CD4-positive, alpha-beta T cell (primary cell): ENCODE results near the gene SCAPER. TPM values are rescaled to one million over a fixed set of nuclear protein-coding genes. Genes with fewer than 3 reads are reported as not detected.

ENCODE experiments used
- ATAC-seq: fragments of 200-7000 bp; cut with Tn5 transposase; one replicate; pipeline ENCODE4 v1.10.0; 2022; ENCODE audit warnings: mild to moderate bottlenecking; ENCODE audit not compliant: poor library complexity
- CTCF ChIA-PET: fragments of 350-600 bp; sonication (Branson Sonifier 250); formaldehyde crosslinking; loops from one replicate; lab custom pipeline; 2021; ENCODE audit warnings: antibody characterized with exemption, inconsistent platforms; lab: Charles Lee
- POLR2A ChIA-PET: fragments of 350-600 bp; sonication (Branson Sonifier 250); formaldehyde crosslinking; loops from one replicate; lab custom pipeline; 2021; ENCODE audit warnings: antibody characterized with exemption, inconsistent platforms; lab: Charles Lee
- DNase-seq, 14 experiments: peaks; one replicate each; pipeline ENCODE4 v3.0.0-alpha.2; 2013 to 2020; ENCODE audit warnings: mixed read lengths in 2 of 14
- H3K27ac ChIP-seq, 2 donors: one replicate each; pipeline versions ENCODE4 v1.5.1 to v1.7.0; 2013; ENCODE audit warnings: low read length in 2 of 2, low read depth in 1 of 2, mild to moderate bottlenecking in 1 of 2
- H3K27me3 ChIP-seq, 2 experiments: 1 replicate in 1 of 2; 2 replicates in 1 of 2; pipeline versions ENCODE4 v1.6.1 to v1.7.0; 2013; ENCODE audit warnings: low read length in 2 of 2, control low read depth in 1 of 2, mild to moderate bottlenecking in 1 of 2, moderate library complexity in 1 of 2; ENCODE audit not compliant: insufficient read depth in 2 of 2, control insufficient read depth in 1 of 2
- H3K36me3 ChIP-seq: one replicate; pipeline ENCODE4 v1.6.1; 2013; ENCODE audit warnings: low read length, control low read depth; ENCODE audit not compliant: insufficient read depth
- H3K4me1 ChIP-seq: one replicate; pipeline ENCODE4 v1.6.1; 2013; ENCODE audit warnings: low read length, control low read depth; ENCODE audit not compliant: insufficient read depth
- H3K4me3 ChIP-seq: one replicate; pipeline ENCODE4 v1.5.1; 2013; ENCODE audit warnings: mild to moderate bottlenecking, low read length, moderate library complexity
- H3K9me3 ChIP-seq, 2 experiments: 1 replicate in 1 of 2; 2 replicates in 1 of 2; pipeline versions ENCODE4 v1.6.1 to v1.7.0; 2013; ENCODE audit warnings: low read length in 2 of 2, mild to moderate bottlenecking in 2 of 2, control low read depth in 1 of 2, moderate library complexity in 1 of 2; ENCODE audit not compliant: control insufficient read depth in 1 of 2, insufficient read depth in 1 of 2
- H3K27ac Mint-ChIP-seq: one replicate; pipeline ENCODE4 v1.8.0; 2020; ENCODE audit warnings: mixed read lengths
- H3K27me3 Mint-ChIP-seq: one replicate; pipeline ENCODE4 v1.8.0; 2021; ENCODE audit warnings: mixed read lengths
- H3K36me3 Mint-ChIP-seq: one replicate; pipeline ENCODE4 v1.8.0; 2021; ENCODE audit warnings: low read depth, mixed read lengths
- H3K4me1 Mint-ChIP-seq: one replicate; pipeline ENCODE4 v1.8.0; 2021; ENCODE audit warnings: low read depth, mixed read lengths
- H3K4me3 Mint-ChIP-seq: one replicate; pipeline ENCODE4 v1.8.0; 2020; ENCODE audit warnings: mild to moderate bottlenecking, mixed read lengths
- H3K9me3 Mint-ChIP-seq: one replicate; pipeline ENCODE4 v1.8.0; 2020; ENCODE audit warnings: mixed read lengths
- intact Hi-C, 2 experiments: fragments of 100-400 bp; cut with DNase I in 1 of 2; cut with micrococcal nuclease in 1 of 2; formaldehyde crosslinking; loops; one replicate each; pipeline versions ENCODE4 v1.15.1 to v1.9.0; 2023 to 2025; cut with DNase I, micrococcal nuclease
- total RNA-seq, 174 experiments: library from RNA in 2 of 174; stranded (reverse) in 2 of 174; gene quantifications; one replicate each; pipeline ENCODE4 v1.2.3 and lab custom pipeline; 2021 to 2026
- TF ChIP-seq, protein P1 (sequence below): fragments of 200-600 bp; IDR thresholded peaks from one replicate; pipeline ENCODE4 v1.8.0; 2022; ENCODE audit warnings: antibody characterized with exemption, mild to moderate bottlenecking

Gene SCAPER
- total RNA-seq, 2 experiments from 2014 or later = 40.3 to 41.2 TPM

DNA sequence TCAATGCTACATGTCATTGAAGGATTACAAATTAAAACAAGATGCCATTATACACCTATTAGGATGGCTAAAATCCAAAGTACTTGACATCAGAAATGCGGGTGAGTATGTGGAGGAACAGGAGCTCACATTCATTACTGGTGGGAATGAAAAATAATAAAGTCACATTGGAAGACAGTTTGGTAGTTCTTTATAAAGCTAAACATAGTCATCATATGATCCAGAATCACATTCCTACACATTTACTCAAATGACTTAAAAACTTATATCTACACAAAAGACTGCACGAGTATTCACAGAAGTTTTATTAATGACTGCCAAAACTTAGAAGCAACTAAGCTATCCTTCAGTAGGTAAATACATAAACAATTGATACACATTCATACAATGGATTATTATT, 421.4 kb downstream of the SCAPER start:
- H3K27ac Mint-ChIP-seq = no peak overlapping the region
- ChIA-PET POLR2A (no interaction called here), CTCF (interaction anchor here (0.9 kb wide), 1 partner anchor 25 kb away, joined by 3 read pairs; no protein-coding TSS in a partner anchor)
- H3K4me1 Mint-ChIP-seq = no peaks in the 10 kb centered on the region
- Histone ChIP-seq H3K27me3 (no peaks in the 10 kb centered on the region), H3K36me3 (no peaks in the 10 kb centered on the region), H3K9me3 (no peaks in the 10 kb centered on the region), H3K4me3 (no peak overlapping the region), H3K4me1 (no peaks in the 10 kb centered on the region), H3K27ac (no peak overlapping the region)
- peaks cover 5% of the 10 kb centered on the region for H3K36me3 Mint-ChIP-seq
- intact Hi-C loops = no loop called here
- H3K27me3 Mint-ChIP-seq = no peaks in the 10 kb centered on the region
- ATAC-seq (no peak), DNase-seq (no peak)
- H3K4me3 Mint-ChIP-seq = no peak overlapping the region
- TF ChIP-seq, protein P1, sequence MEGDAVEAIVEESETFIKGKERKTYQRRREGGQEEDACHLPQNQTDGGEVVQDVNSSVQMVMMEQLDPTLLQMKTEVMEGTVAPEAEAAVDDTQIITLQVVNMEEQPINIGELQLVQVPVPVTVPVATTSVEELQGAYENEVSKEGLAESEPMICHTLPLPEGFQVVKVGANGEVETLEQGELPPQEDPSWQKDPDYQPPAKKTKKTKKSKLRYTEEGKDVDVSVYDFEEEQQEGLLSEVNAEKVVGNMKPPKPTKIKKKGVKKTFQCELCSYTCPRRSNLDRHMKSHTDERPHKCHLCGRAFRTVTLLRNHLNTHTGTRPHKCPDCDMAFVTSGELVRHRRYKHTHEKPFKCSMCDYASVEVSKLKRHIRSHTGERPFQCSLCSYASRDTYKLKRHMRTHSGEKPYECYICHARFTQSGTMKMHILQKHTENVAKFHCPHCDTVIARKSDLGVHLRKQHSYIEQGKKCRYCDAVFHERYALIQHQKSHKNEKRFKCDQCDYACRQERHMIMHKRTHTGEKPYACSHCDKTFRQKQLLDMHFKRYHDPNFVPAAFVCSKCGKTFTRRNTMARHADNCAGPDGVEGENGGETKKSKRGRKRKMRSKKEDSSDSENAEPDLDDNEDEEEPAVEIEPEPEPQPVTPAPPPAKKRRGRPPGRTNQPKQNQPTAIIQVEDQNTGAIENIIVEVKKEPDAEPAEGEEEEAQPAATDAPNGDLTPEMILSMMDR = no peak
- no peaks in the 10 kb centered on the region for H3K9me3 Mint-ChIP-seq

DNA sequence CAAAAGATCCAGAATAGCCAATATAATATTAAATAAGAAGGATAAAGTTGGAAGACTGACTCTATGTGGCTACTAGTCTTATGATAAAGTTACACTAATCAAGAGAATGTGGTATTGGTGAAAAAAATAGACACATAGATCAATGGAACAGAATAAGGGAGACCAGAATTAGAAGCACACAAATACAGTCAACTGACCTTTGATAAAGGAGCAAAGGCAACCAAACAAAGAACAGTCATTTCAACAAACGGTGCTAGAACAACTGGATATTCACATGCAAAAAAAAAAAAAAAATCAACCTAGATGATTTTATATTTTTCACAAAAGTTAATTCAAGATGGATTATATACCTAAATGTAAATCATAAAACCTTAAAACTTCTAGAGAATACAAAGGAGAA, 422.1 kb downstream of the SCAPER start:
- ATAC-seq (no peak), DNase-seq (no peak)
- no peaks in the 10 kb centered on the region for H3K4me1 ChIP-seq
- Mint-ChIP-seq H3K27me3 (no peaks in the 10 kb centered on the region), H3K4me3 (no peak overlapping the region), H3K4me1 (no peaks in the 10 kb centered on the region), H3K9me3 (no peaks in the 10 kb centered on the region), H3K27ac (no peak overlapping the region), H3K36me3 (peaks cover 5% of the 10 kb centered on the region)
- H3K36me3 ChIP-seq = no peaks in the 10 kb centered on the region
- CTCF ChIA-PET = no interaction called here
- intact Hi-C loops = no loop called here
- no peaks in the 10 kb centered on the region for H3K9me3 ChIP-seq
- TF ChIP-seq, protein P1 = no peak
- no peak overlapping the region for H3K4me3 ChIP-seq
- H3K27ac ChIP-seq = no peak overlapping the region
- POLR2A ChIA-PET = no interaction called here
- no peaks in the 10 kb centered on the region for H3K27me3 ChIP-seq

DNA sequence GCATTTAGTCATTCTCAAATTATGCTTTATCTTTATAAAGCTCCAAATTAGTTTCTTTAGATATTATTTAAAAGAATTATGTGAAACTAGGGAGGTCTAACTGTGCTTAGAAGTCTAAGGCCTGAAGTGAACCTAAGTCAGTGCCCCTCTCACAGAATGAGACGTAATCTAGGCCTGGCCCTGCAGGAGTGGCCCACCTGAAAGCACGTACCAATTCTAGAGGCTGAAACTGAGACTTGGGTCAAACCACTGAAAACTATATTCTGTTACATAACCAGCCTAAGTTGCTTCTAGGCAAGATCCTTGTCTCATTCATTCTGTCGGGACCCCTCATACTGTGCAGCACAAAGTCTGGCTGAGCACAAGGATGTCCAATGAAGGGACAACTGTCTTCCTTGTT, 424.9 kb downstream of the SCAPER start:
- no peaks in the 10 kb centered on the region for H3K36me3 ChIP-seq
- no peaks in the 10 kb centered on the region for H3K9me3 ChIP-seq
- ATAC-seq = no peak
- ChIA-PET POLR2A (no interaction called here), CTCF (no interaction called here)
- Mint-ChIP-seq H3K4me1 (no peaks in the 10 kb centered on the region), H3K27ac (no peak overlapping the region), H3K36me3 (peaks cover 12% of the 10 kb centered on the region), H3K4me3 (no peak overlapping the region), H3K9me3 (no peaks in the 10 kb centered on the region), H3K27me3 (no peaks in the 10 kb centered on the region)
- DNase-seq = no peak
- intact Hi-C loops = no loop called here
- H3K4me3 ChIP-seq = no peak overlapping the region
- H3K4me1 ChIP-seq = no peaks in the 10 kb centered on the region
- no peaks in the 10 kb centered on the region for H3K27me3 ChIP-seq
- no peak overlapping the region for H3K27ac ChIP-seq
- TF ChIP-seq, protein P1 = no peak
